ENCODE data around the gene NFKBIE. TPM values are rescaled to one million over a fixed set of nuclear protein-coding genes. Genes with fewer than 3 reads are reported as not detected.

NFKBIE gene
- total and polyA plus RNA-seq, 2 of the 13 experiments (the other 11 are each of a cell fraction or from before 2014, with no cell fraction given): 6.7 to 14.5 TPM

DNA sequence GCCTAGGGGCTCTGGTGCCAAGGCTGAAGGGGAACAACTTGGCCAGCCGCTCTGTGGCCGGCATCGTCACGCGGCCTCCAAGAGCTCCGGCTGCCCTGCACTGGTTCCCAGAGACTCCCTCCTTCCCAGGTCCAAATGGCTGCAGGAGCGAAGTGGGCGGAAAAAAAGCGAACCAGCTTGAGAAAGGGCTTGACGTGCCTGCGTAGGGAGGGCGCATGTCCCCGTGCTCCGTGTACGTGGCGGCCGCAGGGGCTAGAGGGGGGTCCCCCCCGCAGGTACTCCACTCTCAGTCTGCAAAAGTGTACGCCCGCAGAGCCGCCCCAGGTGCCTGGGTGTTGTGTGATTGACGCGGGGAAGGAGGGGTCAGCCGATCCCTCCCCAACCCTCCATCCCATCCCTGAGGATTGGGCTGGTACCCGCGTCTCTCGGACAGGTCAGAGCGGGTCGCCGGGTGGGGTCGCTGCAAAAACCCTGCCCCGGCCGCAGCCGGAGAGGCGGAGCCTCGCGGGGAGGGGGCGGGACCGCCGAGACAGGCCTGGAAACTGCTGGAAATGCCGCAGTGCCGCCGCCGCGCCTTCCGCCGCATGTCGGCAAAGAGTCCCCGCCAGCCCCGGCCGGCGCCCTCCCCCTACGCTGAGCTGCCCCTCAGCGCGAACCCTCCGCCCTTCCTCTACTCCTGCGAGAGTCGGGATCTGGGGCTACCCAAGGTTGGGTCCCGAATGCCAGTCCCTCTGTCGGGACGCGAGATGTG lies 19.3 kb downstream of the NFKBIE start (continued):
- TF ChIP-seq, protein P1, sequence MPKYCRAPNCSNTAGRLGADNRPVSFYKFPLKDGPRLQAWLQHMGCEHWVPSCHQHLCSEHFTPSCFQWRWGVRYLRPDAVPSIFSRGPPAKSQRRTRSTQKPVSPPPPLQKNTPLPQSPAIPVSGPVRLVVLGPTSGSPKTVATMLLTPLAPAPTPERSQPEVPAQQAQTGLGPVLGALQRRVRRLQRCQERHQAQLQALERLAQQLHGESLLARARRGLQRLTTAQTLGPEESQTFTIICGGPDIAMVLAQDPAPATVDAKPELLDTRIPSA (CRISPR knock-in tag; IDR thresholded peaks at IDR 0.05; ENCODE audit: borderline replicate concordance): 0 out of 2 replicates have a peak, but pooled peaks have one; percentile 4
- TF ChIP-seq FOSL2 (CRISPR knock-in tag; IDR thresholded peaks at IDR 0.05): peak; percentile 59; the same call in 1 of the 2 replicates
- peak; percentile 73 for TF ChIP-seq HOXD1 (CRISPR knock-in tag; IDR thresholded peaks at IDR 0.05)
- peak; percentile 65; the same call in 1 of the 2 replicates for TF ChIP-seq HNRNPL (IDR thresholded peaks at IDR 0.05; ENCODE audit: low read depth, low read length)
- no peak for TF ChIP-seq ZNF720 (CRISPR knock-in tag; IDR thresholded peaks at IDR 0.05)
- peak; percentile 78 for TF ChIP-seq ZNF746 (CRISPR knock-in tag; IDR thresholded peaks at IDR 0.05)
- peak; percentile 88 for TF ChIP-seq ZNF615 (CRISPR knock-in tag; IDR thresholded peaks at IDR 0.05; ENCODE audit: borderline replicate concordance)
- no peak for TF ChIP-seq SIX1 (CRISPR knock-in tag; IDR thresholded peaks at IDR 0.05; ENCODE audit: borderline replicate concordance)
- TF ChIP-seq KLF15 (CRISPR knock-in tag; IDR thresholded peaks at IDR 0.05; ENCODE audit: borderline replicate concordance): peak; percentile 17
- peak; percentile 1; the same call in 1 of the 2 replicates for TF ChIP-seq GZF1 (CRISPR knock-in tag; IDR thresholded peaks at IDR 0.05)
- no peak for TF ChIP-seq PAWR (CRISPR knock-in tag; IDR thresholded peaks at IDR 0.05; ENCODE audit: borderline replicate concordance)
- peak; percentile 98 for TF ChIP-seq ZNF274 (CRISPR knock-in tag; IDR thresholded peaks at IDR 0.05)
- TF ChIP-seq ZNF607 (CRISPR knock-in tag; IDR thresholded peaks at IDR 0.05; ENCODE audit: borderline replicate concordance): no peak
- TF ChIP-seq ZBTB21 (CRISPR knock-in tag; IDR thresholded peaks at IDR 0.05): peak; percentile 51
- peak; percentile 41; the same call in 1 of the 2 replicates for TF ChIP-seq SAFB2 (CRISPR knock-in tag; IDR thresholded peaks at IDR 0.05; ENCODE audit: borderline replicate concordance, low read depth)
- TF ChIP-seq ZNF816 (CRISPR knock-in tag; IDR thresholded peaks at IDR 0.05; ENCODE audit: borderline replicate concordance): 0 out of 2 replicates have a peak, but pooled peaks have one; percentile 23
- peak; percentile 41 for TF ChIP-seq HNF4G (IDR thresholded peaks at IDR 0.05; ENCODE audit: borderline replicate concordance, low read depth, low read length)
- TF ChIP-seq HNF4G (CRISPR knock-in tag; IDR thresholded peaks at IDR 0.05; ENCODE audit: borderline replicate concordance, low read depth): peak; percentile 55
- TF ChIP-seq DMAP1 (CRISPR knock-in tag; IDR thresholded peaks at IDR 0.05): peak; percentile 91
- TF ChIP-seq, protein P2, sequence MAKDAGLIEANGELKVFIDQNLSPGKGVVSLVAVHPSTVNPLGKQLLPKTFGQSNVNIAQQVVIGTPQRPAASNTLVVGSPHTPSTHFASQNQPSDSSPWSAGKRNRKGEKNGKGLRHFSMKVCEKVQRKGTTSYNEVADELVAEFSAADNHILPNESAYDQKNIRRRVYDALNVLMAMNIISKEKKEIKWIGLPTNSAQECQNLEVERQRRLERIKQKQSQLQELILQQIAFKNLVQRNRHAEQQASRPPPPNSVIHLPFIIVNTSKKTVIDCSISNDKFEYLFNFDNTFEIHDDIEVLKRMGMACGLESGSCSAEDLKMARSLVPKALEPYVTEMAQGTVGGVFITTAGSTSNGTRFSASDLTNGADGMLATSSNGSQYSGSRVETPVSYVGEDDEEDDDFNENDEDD (CRISPR knock-in tag; IDR thresholded peaks at IDR 0.05; ENCODE audit: borderline replicate concordance): peak; percentile 41; the same call in 1 of the 2 replicates
- TF ChIP-seq ZNF331 (CRISPR knock-in tag; IDR thresholded peaks at IDR 0.05): peak; percentile 85
- no peak for TF ChIP-seq NCOR1 (IDR thresholded peaks at IDR 0.05; ENCODE audit: borderline replicate concordance, low read length)
- TF ChIP-seq SMAD3 (CRISPR knock-in tag; IDR thresholded peaks at IDR 0.05): no peak; the same call in none of the 2 replicates
- TF ChIP-seq RXRB (CRISPR knock-in tag; IDR thresholded peaks at IDR 0.05; ENCODE audit: borderline replicate concordance): peak; percentile 47
- no peak for TF ChIP-seq CBX5 (CRISPR knock-in tag; IDR thresholded peaks at IDR 0.05; ENCODE audit: borderline replicate concordance)
- 0 out of 2 replicates have a peak, but pooled peaks have one; percentile 51 for TF ChIP-seq ZMYM2 (CRISPR knock-in tag; IDR thresholded peaks at IDR 0.05)
- TF ChIP-seq, protein P3, sequence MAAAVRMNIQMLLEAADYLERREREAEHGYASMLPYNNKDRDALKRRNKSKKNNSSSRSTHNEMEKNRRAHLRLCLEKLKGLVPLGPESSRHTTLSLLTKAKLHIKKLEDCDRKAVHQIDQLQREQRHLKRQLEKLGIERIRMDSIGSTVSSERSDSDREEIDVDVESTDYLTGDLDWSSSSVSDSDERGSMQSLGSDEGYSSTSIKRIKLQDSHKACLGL (CRISPR knock-in tag; IDR thresholded peaks at IDR 0.05): peak; percentile 83; the same call in 1 of the 2 replicates
- TF ChIP-seq KDM5B (CRISPR knock-in tag; IDR thresholded peaks at IDR 0.05; ENCODE audit: borderline replicate concordance): peak; percentile 84
- peak; percentile 31; the same call in 1 of the 2 replicates for TF ChIP-seq JUNB (CRISPR knock-in tag; IDR thresholded peaks at IDR 0.05; ENCODE audit: borderline replicate concordance)

All from HepG2 (cell line).